ENCODE data around the gene OR10G7.

OR10G7 gene, protein sequence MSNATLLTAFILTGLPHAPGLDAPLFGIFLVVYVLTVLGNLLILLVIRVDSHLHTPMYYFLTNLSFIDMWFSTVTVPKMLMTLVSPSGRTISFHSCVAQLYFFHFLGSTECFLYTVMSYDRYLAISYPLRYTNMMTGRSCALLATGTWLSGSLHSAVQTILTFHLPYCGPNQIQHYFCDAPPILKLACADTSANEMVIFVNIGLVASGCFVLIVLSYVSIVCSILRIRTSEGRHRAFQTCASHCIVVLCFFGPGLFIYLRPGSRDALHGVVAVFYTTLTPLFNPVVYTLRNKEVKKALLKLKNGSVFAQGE

DNA sequence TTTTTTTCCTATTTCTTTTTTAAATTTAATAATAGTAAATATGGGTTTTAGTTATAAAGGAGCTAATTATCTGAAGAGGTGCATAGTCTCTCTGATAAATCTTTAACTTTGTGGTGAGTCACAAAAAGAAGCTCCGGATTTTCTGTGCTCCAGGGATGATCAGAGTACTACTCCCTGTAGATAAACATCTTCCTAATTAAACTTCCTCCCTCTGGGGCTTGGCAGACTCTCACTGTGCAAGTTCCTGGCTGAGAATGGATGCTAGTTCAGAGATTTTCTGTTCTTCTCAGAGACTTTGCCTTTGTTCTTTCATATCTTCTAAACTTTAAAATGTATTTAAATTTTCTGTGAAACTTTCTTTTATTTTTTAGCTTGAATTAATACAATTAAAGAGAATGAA lies at the start of gene OR10G7:
Gene OR10G7 (minus strand): TSS at position 72 of the 400 bp plus-strand sequence. CDS start 2,324 bp downstream, outside the sequence.
- DNase-seq (ENCODE audit: low spot score) = no peak

DNA sequence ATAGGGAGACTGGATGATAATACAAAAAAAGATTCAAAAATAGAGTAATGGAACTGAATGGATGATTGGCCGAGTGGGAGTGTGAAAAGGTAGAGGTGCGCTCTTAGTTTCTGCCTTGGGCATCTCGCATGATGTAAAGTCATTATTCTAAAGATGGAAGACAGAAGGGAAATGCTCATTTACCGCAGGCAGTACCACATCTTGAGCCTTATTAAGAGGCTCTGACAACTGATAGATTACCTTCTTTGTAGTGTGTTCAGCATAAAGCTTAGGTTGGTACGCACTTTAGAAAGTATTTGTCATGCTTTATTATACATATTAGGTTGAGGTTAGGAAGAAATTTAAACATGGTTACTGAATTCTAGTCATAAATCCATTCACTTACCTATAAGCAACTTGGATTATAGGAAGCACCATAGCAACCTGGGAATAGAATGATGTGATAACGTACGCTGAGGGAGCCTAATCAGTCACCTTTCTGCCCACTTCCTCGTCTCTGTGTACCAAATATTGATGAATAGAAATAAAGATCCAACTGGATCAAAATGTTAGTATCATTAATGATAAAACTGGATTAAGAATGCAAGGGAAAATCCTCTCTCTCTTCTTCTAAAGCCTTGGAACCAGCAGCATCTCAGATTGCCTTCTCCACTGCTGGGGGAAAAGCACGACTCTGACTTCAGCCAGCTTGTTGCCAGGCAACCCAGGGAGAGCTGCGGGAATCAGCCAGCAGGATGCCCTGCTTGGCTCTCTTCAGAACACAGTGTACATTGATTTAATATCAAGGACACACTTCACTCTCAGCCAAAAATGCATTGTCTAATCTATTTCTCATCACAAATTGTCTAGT lies 45.1 kb upstream of the OR10G7 start:
- DNase-seq (ENCODE audit: low spot score) = peak; percentile 14

DNA sequence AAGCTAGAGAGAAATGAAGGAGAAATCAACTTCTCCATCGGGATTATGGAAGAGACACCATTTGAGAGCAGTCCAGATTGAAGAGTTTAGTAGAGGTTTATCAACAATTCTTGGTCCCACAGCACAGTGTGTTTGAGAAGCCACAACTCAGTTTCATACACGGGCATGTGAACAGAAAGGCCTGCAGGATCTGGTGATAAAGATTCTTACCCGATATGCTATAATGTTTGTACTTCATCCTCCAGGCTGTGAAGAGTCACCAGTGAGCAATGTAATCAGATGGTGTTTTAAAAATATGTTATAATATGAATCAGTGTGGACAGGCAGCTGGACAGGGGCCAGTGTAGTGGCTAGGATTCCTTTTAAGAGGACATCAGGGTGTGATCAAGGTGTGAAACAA lies 44.5 kb upstream of the OR10G7 start:
- no peak for DNase-seq (ENCODE audit: low spot score)

DNA sequence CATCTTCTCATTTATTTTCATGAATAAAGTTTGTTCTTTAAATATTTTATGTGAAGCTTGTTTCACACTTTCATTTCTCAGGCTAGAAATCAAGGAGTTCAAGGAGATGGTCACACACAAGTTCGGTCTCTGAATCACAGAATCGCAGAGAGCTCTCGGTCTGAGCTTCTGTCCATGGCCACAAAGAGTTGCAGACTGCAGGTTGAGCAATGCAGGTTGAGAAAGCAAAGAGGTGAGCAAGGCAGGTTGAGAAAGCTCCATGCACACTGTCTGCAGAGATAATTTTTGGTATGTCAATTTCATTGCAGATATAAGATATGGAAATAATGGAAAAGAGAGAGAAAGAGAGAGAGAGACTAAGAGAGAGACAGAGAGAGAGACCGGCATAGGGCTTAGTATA lies 41.2 kb upstream of the OR10G7 start:
- DNase-seq (ENCODE audit: low spot score) = no peak

DNA sequence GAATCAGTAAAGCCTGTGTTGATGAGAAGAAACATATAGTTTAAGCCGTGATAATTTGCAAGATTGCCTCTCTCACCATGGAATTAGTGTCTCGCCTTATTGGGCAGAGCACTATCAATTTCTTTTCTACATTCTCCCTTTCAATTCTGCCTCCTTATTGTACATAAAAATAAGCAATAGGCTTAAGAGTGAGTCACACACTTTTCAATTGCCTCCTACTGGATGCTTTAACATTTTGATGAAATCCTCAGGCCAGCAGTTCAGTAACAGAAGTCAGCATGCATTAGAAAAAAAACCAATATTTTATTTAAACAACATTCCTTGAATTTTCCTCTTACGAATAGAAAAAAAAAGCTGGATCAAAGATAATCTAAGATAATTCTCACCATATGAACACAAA lies 40.4 kb upstream of the OR10G7 start:
- DNase-seq (ENCODE audit: low spot score) = no peak

DNA sequence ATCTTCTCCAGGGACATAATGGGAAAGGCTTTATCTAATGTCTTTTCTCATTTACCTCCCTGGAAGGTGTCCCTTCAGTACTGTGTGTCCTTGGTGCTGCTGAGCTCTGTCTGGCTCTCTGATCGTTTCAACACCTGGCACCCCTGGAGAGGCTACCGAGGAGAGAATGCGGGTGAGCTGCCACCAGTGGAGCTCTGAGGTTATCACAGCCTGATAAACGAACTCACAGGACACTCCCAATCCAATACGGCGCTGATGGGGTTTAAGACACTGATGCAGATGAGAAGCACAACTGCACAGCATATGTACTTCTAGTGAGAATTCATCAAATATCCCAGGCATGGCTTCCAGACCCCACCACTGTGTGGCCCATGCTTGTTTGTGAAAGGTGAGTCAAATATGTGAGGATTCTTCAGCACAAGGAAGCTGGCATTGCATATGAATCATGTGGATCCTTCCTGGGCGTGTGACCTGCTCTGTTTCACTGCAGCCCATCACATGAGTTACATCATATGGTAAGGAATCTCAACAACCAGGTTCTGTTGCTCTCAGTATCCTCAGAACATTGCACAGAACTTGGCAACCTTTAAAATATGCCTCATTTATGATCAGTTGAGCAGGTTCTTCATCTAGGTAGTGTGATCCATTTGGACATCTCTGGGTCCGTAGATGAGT lies 39.3 kb upstream of the OR10G7 start:
- no peak for DNase-seq (ENCODE audit: low spot score)

DNA sequence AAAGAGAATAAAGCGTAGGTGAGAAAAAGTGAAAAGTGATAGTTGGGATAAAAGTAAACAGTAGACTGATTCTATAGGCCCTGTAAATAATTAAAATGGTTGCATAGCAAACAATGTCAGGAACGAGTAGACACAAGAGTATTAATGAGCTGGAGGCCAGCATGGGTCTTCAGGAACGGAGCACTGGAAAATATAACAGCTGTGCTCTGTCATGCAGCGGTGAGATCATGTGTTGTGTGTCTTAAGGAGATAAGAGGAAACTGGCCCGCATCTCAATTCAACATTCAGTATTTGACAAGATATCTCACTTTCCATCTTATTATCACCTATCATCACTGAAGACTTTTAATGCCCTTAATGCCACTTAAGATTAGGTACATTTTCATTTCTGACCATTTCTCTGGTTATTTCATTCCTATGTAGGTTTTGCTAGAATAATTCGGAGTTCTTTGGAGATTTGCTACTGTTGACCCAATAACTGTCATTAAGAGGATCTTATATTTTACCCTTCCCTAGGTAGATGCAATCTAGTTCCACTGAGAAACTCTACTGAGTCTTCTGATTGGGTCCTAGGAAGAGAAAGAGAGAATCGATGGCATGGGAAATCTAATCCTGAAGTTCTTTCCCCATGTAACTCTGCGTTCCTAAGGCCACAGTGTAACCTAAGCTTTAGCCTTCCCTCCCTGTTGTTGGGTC lies 38.7 kb upstream of the OR10G7 start:
- no peak for DNase-seq (ENCODE audit: low spot score)

DNA sequence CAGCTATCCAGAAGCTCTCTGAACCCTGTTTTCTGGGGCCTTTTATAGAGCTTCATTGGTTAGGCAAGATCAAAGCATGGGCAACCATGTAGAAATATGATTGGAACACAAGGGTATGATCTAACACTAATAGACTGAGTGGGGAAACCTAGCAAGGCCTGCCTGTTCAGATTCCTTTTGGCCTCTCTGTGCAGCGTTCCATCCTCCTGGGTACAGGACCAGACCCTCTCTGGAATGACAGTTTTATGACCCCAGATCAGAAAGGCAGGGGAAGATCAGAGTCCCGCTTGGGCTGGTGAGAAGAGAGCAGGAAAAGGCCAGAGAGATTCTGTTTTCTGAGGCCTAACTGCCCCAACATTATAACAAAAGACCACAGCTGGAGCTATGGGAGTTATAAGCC lies 37.5 kb upstream of the OR10G7 start:
- no peak for DNase-seq (ENCODE audit: low spot score)

DNA sequence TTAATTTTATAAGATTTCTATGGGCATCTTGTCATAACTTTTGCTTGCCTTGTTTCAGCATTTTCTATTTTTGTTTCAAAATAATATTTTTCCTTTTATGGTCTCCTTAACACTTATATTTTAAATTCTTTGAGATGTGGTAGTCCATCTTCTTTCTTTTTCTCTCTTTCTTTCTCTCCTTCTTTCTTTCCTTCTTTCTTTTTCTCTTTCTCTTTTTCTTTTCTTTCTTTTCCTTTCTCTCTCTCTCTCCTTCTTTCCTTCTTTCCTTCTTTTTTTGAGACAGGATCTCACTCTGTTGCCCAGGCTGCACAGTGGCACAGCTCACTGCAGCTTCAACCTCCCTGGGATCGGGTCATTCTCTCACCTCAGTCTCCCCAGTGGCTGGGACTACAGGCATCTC lies 36.1 kb upstream of the OR10G7 start:
- no peak for DNase-seq (ENCODE audit: low spot score)

DNA sequence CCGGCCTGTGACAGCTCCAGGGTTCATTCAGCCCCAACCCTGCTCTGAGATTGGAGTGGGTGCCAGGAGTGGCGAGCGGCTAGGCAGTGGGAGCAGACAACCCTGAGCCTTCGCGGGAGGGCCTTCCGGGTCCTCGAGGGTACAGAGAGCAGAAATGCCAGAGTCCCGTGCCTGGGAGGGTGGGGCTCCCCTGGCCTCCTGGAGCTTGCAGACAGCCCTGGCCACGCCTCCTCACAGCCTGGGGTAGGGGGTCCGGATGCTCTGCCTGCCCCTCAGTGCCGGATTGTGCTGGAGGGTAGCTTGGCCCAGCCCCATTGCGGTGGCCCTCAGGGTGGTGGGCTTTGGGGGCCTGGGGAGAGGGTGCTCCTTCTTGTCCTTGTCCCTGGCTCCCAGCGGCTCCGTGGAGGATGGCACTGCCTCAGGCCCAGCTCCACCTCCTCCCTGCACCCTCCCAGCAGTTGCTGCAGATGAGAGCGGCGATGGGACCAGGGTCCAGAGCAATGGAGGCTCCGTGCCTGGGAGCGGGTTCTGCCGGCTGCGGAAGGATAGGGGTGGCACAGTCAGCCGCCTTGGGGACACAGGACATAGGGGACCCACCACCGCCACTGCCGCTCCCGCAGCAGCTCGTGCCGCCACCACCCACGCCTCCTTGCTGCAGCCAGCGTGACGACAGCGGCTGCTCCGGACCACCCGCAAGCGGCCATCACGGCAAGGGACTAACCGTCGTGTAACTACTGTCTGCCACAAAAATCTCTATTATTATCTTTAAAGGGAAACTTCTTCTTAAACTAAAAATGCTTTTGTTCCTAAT lies 34.9 kb upstream of the OR10G7 start:
- no peak for DNase-seq (ENCODE audit: low spot score)

DNA sequence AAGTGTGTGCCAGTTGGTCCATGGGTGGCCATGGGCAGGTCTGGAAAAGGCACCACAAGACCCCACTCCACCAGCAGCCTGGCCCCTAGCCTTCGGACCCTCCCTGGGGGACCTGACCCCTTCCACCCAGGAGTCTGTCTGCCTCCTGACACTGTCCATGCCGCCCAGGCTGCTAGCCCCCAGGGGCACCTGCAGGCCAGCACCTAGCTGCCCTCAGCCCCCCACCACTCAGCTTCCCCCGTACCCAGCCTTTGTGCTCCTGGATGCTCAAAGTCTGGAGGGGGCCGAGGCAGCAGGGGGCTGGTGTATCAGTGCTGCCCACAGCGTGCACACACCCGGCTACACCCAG lies 34.3 kb upstream of the OR10G7 start:
- no peak for DNase-seq (ENCODE audit: low spot score)

DNA sequence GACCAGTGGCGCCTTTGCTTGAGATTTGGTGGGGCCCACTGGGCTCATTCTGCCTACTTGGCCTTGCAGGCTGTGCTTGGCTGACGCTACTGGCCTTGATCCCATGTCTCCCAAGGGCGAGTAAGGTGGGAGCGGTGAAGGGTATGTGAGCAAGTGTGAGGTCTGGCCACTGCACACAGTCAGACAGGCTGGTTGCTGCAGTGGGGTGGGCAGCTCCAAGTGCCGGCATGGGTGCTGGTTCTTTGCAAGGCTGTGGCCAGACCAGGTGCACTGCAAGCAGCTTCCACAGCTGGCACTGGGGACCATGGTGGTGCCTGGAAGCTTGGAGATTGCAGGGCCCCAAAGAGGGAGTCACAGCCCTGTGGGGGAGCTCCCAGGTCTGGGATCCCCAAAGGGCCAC lies 33.4 kb upstream of the OR10G7 start:
- DNase-seq (ENCODE audit: low spot score) = no peak

DNA sequence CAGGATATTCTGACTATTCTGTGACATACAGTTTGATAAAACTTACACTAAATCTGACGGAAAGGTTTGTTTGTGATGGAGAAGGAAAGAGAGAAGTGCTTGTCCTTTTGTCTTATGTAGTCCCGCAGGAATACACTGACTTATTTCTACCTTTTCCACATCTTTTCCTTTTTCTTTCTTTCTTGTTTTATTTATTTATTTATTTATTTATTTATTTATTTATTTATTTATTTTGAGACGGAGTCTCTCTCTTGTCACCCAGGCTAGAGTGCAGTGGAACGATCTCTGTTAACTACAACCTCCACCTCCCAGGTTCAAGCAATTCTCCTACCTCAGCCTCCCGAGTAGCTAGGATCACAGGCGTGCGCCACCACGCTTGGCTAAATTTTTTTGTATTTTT lies 31.0 kb upstream of the OR10G7 start:
- DNase-seq (ENCODE audit: low spot score) = no peak

DNA sequence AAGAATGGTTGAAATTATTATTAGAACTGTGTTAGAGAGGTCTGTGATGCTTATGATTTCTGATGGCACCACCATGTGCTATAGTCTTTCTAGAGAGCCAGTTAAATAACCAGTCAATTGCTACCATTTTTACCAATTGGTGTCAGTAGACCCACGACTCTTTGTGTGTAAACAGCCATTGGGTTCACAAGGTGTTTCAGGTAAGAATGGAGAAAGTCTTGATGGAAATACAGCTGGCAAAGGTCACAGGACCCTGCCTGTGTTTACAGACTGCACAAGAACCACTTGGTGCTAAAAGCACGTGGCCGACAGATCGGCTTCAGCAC lies 30.5 kb upstream of the OR10G7 start:
- no peak for DNase-seq (ENCODE audit: low spot score)

DNA sequence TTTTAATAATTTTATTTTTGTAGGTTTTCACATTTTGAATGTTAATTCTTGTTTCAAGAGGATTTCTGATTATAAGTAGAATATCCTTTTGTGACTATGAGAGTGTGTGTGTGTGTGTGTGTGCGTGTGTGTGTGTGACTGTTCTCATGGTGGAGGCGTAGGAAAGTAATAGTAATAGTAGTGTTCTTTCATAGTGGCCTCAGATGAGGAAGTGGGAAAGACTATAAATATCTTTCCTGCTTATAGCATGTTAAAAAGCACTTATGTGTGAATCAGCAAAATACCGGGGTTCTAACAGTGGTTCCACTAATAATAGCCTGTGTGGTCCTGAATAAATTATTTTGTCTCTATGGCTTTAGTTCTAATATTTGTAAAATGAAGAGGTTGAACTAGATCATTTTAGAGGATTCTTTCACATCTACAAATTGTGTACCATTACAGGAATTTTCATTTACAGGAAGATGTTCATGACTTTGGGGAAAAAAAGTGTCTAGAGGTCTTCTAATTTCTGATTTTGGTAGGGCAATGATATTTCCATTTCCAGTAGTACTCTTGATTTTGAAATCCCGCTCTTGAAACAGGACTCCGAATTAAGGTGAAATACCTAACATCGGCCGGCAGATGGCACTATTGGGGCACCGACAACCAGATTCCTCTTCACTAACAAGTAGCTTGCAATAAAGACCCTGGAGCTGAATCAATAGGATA lies 29.9 kb upstream of the OR10G7 start:
- DNase-seq (ENCODE audit: low spot score) = peak; percentile 68

DNA sequence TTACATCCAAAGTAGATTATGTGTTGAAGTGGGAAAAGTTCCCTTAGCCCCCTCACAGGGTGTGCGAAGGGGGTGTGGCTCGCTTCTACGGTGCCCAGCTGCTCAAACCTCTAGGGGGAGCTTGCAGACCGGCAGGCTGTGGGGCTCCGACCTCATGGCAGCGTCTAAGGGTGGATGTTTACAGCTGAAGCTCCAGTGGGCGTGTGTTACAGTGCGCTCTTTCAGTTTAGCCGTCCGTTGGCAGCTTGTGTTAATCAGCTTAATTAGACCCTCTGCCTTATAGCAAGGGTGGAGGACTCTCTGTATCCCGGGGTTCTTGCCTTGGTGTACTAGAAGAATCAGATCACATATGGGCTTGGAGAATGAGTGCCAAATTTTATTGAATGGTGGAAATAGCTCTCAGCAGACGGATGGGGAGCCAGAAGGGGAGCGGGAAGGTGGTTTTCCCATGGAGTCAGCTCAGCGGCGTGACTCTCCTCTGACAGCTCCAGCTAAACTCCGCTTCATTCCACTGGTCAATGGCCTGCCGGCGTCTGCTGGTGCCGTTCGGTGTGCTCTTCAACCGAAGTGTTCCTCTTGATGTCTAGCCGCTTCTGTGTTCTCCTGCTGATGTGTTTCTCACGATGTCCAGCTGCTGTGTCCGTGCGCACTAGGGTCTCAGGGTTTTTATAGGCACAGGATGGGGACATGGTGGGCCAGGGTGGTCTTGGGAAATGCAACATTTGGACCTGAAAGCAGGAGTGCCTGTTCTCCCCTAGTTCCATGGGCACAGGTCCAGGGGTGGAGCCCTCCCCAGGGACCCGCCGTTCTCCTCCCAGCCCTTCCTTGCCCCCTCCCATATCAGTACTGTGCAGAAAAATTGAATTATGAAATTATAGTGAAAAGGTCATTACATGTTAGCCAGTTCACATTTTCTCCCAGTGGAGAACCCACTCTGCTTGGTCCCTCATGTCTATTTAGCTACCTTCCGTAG lies 28.6 kb upstream of the OR10G7 start:
- peak; percentile 34 for DNase-seq (ENCODE audit: low spot score)

DNA sequence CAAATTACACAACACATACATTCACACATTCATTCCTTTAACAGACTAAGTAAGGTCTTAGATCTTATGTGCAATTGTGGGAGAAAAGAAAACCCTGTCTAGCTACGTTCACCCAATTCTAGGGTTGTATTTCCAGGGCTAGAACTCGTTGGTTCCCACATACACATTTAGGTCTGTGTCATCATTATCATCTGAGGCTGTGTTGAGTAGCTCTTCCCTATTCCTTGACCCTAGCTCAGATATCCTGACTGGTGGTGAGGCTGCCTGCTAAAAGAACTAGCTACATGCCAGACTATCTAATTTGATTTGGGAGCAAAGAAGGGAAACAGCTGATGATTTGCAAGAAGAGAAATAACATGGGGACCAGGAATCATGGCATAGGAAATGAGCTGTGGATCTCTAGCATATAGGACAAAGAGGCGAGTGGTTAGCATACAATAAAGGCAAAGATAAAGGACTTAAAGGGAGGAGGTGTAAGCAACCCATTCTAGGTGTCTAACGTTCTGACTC lies 27.5 kb upstream of the OR10G7 start:
- no peak for DNase-seq (ENCODE audit: low spot score)

DNA sequence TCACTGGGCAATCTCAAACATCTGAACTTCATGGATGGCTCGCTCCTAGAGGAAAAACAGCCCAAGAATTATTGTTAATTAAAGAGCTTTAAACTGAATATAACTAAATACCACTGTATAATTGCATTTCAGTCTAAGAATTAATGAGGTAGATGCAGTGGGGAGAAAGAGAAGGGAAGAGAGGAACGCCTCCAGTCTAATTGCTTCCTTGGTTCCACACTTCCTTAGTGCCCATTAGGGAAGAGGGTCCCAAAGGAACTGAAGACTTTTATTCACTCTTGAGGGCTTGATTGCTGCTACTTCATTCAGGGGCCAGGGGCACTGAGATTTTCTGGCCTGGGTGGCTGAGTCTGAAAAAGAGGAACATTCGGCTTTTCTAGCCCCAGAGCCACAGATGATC lies 11.8 kb upstream of the OR10G7 start:
- no peak for DNase-seq (ENCODE audit: low spot score)

DNA sequence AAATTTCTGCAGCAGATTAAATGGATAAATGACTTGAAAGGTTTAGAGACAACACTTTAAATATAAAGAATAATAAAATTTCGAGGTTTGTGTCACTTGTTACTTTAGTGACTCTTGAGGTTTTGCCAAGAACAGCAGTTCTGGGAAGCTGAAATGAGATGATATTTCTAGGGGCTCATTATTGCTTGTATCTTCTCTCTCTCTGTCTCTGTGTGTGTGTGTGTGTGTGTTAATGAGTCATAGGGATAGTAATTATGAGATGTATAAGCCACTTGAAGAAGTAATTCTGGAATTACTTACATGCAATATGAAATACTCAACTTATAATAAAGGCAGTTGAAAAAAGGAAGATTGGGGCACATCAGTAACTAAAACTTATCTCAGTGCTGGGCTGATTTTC lies 9.6 kb upstream of the OR10G7 start:
- DNase-seq (ENCODE audit: low spot score) = no peak

DNA sequence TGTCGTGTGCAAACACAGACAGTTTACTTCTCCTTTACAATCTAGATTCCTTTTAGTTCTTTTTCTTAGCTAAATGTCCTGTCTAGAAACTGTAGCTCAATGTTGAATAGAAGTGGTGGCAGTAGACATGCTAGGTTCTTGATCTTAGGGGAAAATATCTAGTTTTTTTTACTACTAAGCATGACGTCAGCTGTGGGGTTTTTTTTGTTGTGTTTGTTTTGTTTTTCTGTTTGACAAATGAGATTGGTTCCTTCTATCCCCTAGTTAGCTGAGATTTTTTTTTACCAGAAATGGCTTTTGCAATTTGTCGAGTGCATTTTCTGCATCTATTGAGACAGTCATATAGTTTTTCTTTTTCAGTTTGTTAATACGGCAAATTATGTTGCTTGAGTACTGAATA lies 2.3 kb upstream of the OR10G7 start:
- DNase-seq (ENCODE audit: low spot score) = no peak

Measured in cerebellar cortex (tissue), 1 donor.